ENCODE results near the gene NKAPL. TPM values are rescaled to one million over a fixed set of nuclear protein-coding genes. Genes with fewer than 3 reads are reported as not detected.

The NKAPL gene
- total RNA-seq = 1 to 10 TPM; 1.5 to 4.5 (median 1.9) TPM

- TF ChIP-seq CTCF (IDR thresholded peaks at IDR 0.05; ENCODE audit: low read depth) = no peak
Measured at GRCh38 chr6:28258877-28259777, at the start of gene NKAPL. Gene NKAPL (plus strand): TSS chr6:28259297. CDS start chr6:28259372, 75 bp downstream.

- TF ChIP-seq CTCF (IDR thresholded peaks at IDR 0.05; ENCODE audit: low read depth) = no peak
Measured at GRCh38 chr6:28209753-28210535, 49.2 kb upstream of the NKAPL start.

GRCh38 chr6:28211840-28212509 lies 47.1 kb upstream of the NKAPL start:
- TF ChIP-seq CTCF (IDR thresholded peaks at IDR 0.05; ENCODE audit: low read depth) = no peak

GRCh38 chr6:28212510-28213212 lies 46.4 kb upstream of the NKAPL start:
- no peak for TF ChIP-seq CTCF (IDR thresholded peaks at IDR 0.05; ENCODE audit: low read depth)

- TF ChIP-seq CTCF (IDR thresholded peaks at IDR 0.05; ENCODE audit: low read depth) = no peak
Measured at GRCh38 chr6:28213213-28213523, 45.9 kb upstream of the NKAPL start.

- TF ChIP-seq CTCF (IDR thresholded peaks at IDR 0.05; ENCODE audit: low read depth) = no peak
Measured at GRCh38 chr6:28215425-28215824, 43.7 kb upstream of the NKAPL start.

Measured in subcutaneous adipose tissue (tissue), 4 donors.